ENCODE measurements around the gene PNMA1. TPM values are rescaled to one million over a fixed set of nuclear protein-coding genes. Genes with fewer than 3 reads are reported as not detected.

The PNMA1 gene
- total and polyA plus RNA-seq, 9 of the 15 experiments (the other 6 are each of a cell fraction or from before 2014, with no cell fraction given): 1.7 to 26.4 (median 8.7) TPM

DNA sequence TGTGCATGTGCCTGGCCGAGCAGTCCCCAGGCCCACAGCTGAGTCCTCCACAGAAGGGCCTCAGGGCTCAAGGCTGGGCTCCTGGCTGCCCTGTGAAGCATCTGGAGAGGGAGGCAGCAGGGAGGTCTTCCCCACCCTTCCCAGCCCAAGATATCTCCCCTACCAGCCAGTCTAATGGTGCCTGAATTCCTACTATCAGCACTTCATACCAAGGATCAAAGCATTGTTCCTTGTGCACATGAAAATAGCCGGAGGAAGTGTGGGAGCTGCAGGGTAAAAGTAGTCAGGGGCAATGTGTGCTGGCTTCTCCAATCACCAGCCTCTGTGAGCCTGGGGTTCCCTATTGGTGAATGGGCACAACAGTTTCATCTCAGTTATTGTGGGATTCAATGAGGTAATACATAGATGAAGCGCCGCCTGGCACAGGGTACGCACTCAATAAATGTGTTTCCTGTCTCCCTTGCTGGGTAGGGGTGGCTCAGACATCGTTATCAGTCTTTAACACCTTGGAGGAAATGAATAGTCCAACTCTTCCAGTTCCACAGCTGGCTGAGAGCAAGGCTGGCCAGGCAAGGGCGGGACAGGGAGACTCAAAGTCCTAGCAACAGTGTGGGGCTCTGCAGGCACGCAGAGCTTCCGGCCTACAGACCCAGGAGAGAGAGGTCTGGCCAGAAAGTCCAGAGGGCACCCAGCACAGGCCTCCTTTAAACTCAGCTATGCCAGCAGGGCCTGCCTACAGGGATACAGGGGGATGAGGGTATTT is 39.1 kb upstream of the PNMA1 start (continued):
- TF ChIP-seq MEF2A (IDR thresholded peaks at IDR 0.05; ENCODE audit: control insufficient read depth, low read depth, low read length): no peak
- TF ChIP-seq ZNF121 (CRISPR knock-in tag; conservative IDR thresholded peaks at IDR 0.05): no peak
- no peak for TF ChIP-seq BACH1 (tag; IDR thresholded peaks at IDR 0.05)
- no peak for TF ChIP-seq ERF (CRISPR knock-in tag; IDR thresholded peaks at IDR 0.05)
- TF ChIP-seq TRIM24 (IDR thresholded peaks at IDR 0.05): 0 out of 4 replicates have a peak, but pooled peaks of 1 of the 2 experiments have one; percentile 20
- TF ChIP-seq ZFP36 (IDR thresholded peaks at IDR 0.05; ENCODE audit: low read depth, low read length, partially characterized antibody): no peak
- TF ChIP-seq ESRRA (IDR thresholded peaks at IDR 0.05; ENCODE audit: borderline replicate concordance, low read depth): no peak
- no peak for TF ChIP-seq KDM4B (IDR thresholded peaks at IDR 0.05; ENCODE audit: borderline replicate concordance in 2 of 2, low read depth in 1 of 2)
- TF ChIP-seq ADNP (tag; IDR thresholded peaks at IDR 0.05): no peak
- TF ChIP-seq BRCA1 (IDR thresholded peaks at IDR 0.05): no peak
- TF ChIP-seq BRCA1 (CRISPR knock-in tag; IDR thresholded peaks at IDR 0.05): no peak
- TF ChIP-seq FOXK2 (conservative IDR thresholded peaks at IDR 0.05 in 1 of 2, IDR thresholded peaks at IDR 0.05 in 1 of 2; ENCODE audit: low read depth in 2 of 2): no peak
- TF ChIP-seq LCOR (CRISPR knock-in tag; IDR thresholded peaks at IDR 0.05): no peak
- no peak for TF ChIP-seq SIN3A (IDR thresholded peaks at IDR 0.05; ENCODE audit: borderline replicate concordance in 2 of 2, control insufficient read depth in 1 of 2, low read depth in 2 of 2, low read length in 2 of 2)
- TF ChIP-seq JUNB (CRISPR knock-in tag; conservative IDR thresholded peaks at IDR 0.05): no peak
- TF ChIP-seq CHD1 (IDR thresholded peaks at IDR 0.05; ENCODE audit: low read length): no peak
- no peak for TF ChIP-seq ILK (tag; IDR thresholded peaks at IDR 0.05; ENCODE audit: borderline replicate concordance, low read depth)
- TF ChIP-seq SRSF3 (IDR thresholded peaks at IDR 0.05; ENCODE audit: insufficient read depth, low read length): no peak
- TF ChIP-seq, protein P1, sequence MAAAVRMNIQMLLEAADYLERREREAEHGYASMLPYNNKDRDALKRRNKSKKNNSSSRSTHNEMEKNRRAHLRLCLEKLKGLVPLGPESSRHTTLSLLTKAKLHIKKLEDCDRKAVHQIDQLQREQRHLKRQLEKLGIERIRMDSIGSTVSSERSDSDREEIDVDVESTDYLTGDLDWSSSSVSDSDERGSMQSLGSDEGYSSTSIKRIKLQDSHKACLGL (CRISPR knock-in tag; IDR thresholded peaks at IDR 0.05; ENCODE audit: borderline replicate concordance, poor library complexity, severe bottlenecking): no peak
- no peak for TF ChIP-seq GABPB2 (CRISPR knock-in tag; conservative IDR thresholded peaks at IDR 0.05)
- no peak for TF ChIP-seq ATF2 (CRISPR knock-in tag; IDR thresholded peaks at IDR 0.05)
- no peak for TF ChIP-seq NR2C2 (CRISPR knock-in tag; IDR thresholded peaks at IDR 0.05)
- no peak for TF ChIP-seq NR2C2 (tag; IDR thresholded peaks at IDR 0.05)
- no peak for TF ChIP-seq ZNF668 (CRISPR knock-in tag; IDR thresholded peaks at IDR 0.05)
- TF ChIP-seq HDGF (IDR thresholded peaks at IDR 0.05): no peak
- no peak for TF ChIP-seq STAT5B (CRISPR knock-in tag; IDR thresholded peaks at IDR 0.05)
- TF ChIP-seq POLR3G (IDR thresholded peaks at IDR 0.05; ENCODE audit: extremely low read depth, insufficient read length, insufficient replicate concordance): no peak
- no peak for TF ChIP-seq NCOA1 (IDR thresholded peaks at IDR 0.05; ENCODE audit: low read depth)
- no peak for TF ChIP-seq SREBF1 (IDR thresholded peaks at IDR 0.05; ENCODE audit: borderline replicate concordance, low read depth, low read length)
